GM18909 (cell line): ENCODE data around the gene C16orf90.
"Not testable (repeated sequence)": the region's sequence is repeated elsewhere in the genome, so short reads cannot be mapped to it uniquely, and the experiment has no call there.

Source experiments
- ATAC-seq: cut with Tn5 transposase; IDR thresholded peaks from one replicate; pipeline ENCODE4 v1.9.1; 2021; ENCODE audit warnings: mild to moderate bottlenecking; ENCODE audit not compliant: unreplicated experiment, poor library complexity

The C16orf90 gene

GRCh38 chr16:3495176-3495575, at the start of gene C16orf90:
TSS of gene C16orf90 (minus strand) at chr16:3495489. CDS start at chr16:3495421, 68 bp downstream.
- ATAC-seq, result no peak

- no peak for ATAC-seq
Observed at GRCh38 chr16:3542601-3543373, 47.5 kb upstream of the C16orf90 start.

GRCh38 chr16:3541527-3542155, 46.4 kb upstream of the C16orf90 start:
- no peak for ATAC-seq

- ATAC-seq, result no peak
Observed at GRCh38 chr16:3538222-3538621, 42.9 kb upstream of the C16orf90 start.

GRCh38 chr16:3536851-3537250, 41.6 kb upstream of the C16orf90 start:
- ATAC-seq, result no peak

- no peak for ATAC-seq
Observed at GRCh38 chr16:3536271-3536731, 41.0 kb upstream of the C16orf90 start.

- no peak for ATAC-seq
Observed at GRCh38 chr16:3534126-3534525, 38.8 kb upstream of the C16orf90 start.

GRCh38 chr16:3532741-3533140, 37.5 kb upstream of the C16orf90 start:
- ATAC-seq, result no peak

GRCh38 chr16:3530371-3530914, 35.2 kb upstream of the C16orf90 start:
- ATAC-seq, result no peak

GRCh38 chr16:3529175-3529574, 33.9 kb upstream of the C16orf90 start:
- no peak for ATAC-seq

GRCh38 chr16:3528406-3528805, 33.1 kb upstream of the C16orf90 start:
- ATAC-seq, result no peak

GRCh38 chr16:3527216-3527829, 32.0 kb upstream of the C16orf90 start:
- not testable (repeated sequence) for ATAC-seq

GRCh38 chr16:3525951-3526350, 30.7 kb upstream of the C16orf90 start:
- ATAC-seq, result no peak

- no peak for ATAC-seq
Observed at GRCh38 chr16:3523281-3523680, 28.0 kb upstream of the C16orf90 start.

- ATAC-seq, result no peak
Observed at GRCh38 chr16:3520841-3521240, 25.6 kb upstream of the C16orf90 start.

- no peak for ATAC-seq
Observed at GRCh38 chr16:3520413-3520812, 25.1 kb upstream of the C16orf90 start.

- no peak for ATAC-seq
Observed at GRCh38 chr16:3519581-3519980, 24.3 kb upstream of the C16orf90 start.

- no peak for ATAC-seq
Observed at GRCh38 chr16:3518986-3519348, 23.7 kb upstream of the C16orf90 start.

GRCh38 chr16:3518292-3518985, 23.1 kb upstream of the C16orf90 start:
- no peak for ATAC-seq

- no peak for ATAC-seq
Observed at GRCh38 chr16:3515897-3516296, 20.6 kb upstream of the C16orf90 start.

GRCh38 chr16:3514621-3515020, 19.3 kb upstream of the C16orf90 start:
- ATAC-seq, result no peak
